Neural progenitor cell (in vitro differentiated cells): ENCODE results near the gene PCSK4. TPM values are rescaled to one million over a fixed set of nuclear protein-coding genes. Genes with fewer than 3 reads are reported as not detected.
A peak's percentile ranks its signal among the peaks of the same experiment; 100 is the strongest.

Experiments
- DNase-seq: peaks from one replicate; pipeline ENCODE4 v3.0.0-alpha.2; 2016; ENCODE audit warnings: low spot score
- H2AFZ ChIP-seq: fragments of 200-600 bp; sonication (generic); replicated peaks from 2 replicates; pipeline ENCODE4 v1.6.1; 2016; ENCODE audit warnings: antibody characterized with exemption
- H3F3A ChIP-seq: fragments of 200-600 bp; sonication (generic); 2 replicates; pipeline ENCODE4 v1.6.1; 2016; ENCODE audit warnings: antibody characterized with exemption, low read depth
- H3K27ac ChIP-seq: fragments of 200-600 bp; sonication (generic); 2 replicates; pipeline ENCODE4 v1.5.1; 2016; ENCODE audit warnings: mild to moderate bottlenecking
- H3K27me3 ChIP-seq: fragments of 200-600 bp; sonication (generic); 2 replicates; pipeline ENCODE4 v1.6.1; 2016; ENCODE audit warnings: mild to moderate bottlenecking, moderate library complexity
- H3K36me3 ChIP-seq: fragments of 200-600 bp; sonication (generic); 2 replicates; pipeline ENCODE4 v1.5.1; 2016
- H3K4me1 ChIP-seq: fragments of 200-600 bp; sonication (generic); 2 replicates; pipeline ENCODE4 v1.6.1; 2016; ENCODE audit warnings: mixed run types
- H3K4me2 ChIP-seq: fragments of 200-600 bp; sonication (generic); 2 replicates; pipeline ENCODE4 v1.6.1; 2016
- H3K4me3 ChIP-seq: fragments of 200-600 bp; sonication (generic); 2 replicates; pipeline ENCODE4 v1.5.1; 2016
- H3K79me2 ChIP-seq: fragments of 200-600 bp; sonication (generic); 2 replicates; pipeline ENCODE4 v1.6.1; 2016; ENCODE audit warnings: low read depth
- H3K9ac ChIP-seq: fragments of 200-600 bp; sonication (generic); 2 replicates; pipeline ENCODE4 v1.6.1; 2016
- H3K9me3 ChIP-seq: fragments of 200-600 bp; sonication (generic); 2 replicates; pipeline ENCODE4 v1.5.1; 2016; ENCODE audit warnings: low read depth
- H4K20me1 ChIP-seq: fragments of 200-600 bp; sonication (generic); 2 replicates; pipeline ENCODE4 v1.6.1; 2016; ENCODE audit warnings: low read depth
- H3K27ac Mint-ChIP-seq: 3 replicates; pipeline ENCODE4 v1.8.0; 2021; ENCODE audit warnings: mixed read lengths
- H3K27me3 Mint-ChIP-seq: 2 replicates; pipeline ENCODE4 v1.8.0; 2022; ENCODE audit warnings: low read depth, mild to moderate bottlenecking, inconsistent platforms, moderate library complexity, mixed read lengths; ENCODE audit not compliant: insufficient read depth
- H3K36me3 Mint-ChIP-seq: 3 replicates; pipeline ENCODE4 v1.8.0; 2021; ENCODE audit warnings: mixed read lengths
- H3K4me1 Mint-ChIP-seq: 3 replicates; pipeline ENCODE4 v1.8.0; 2021; ENCODE audit warnings: mixed read lengths
- H3K4me3 Mint-ChIP-seq: 3 replicates; pipeline ENCODE4 v1.8.0; 2021; ENCODE audit warnings: mild to moderate bottlenecking, moderate library complexity, mixed read lengths
- H3K9me3 Mint-ChIP-seq: 3 replicates; pipeline ENCODE4 v1.8.0; 2020; ENCODE audit warnings: mixed read lengths
- CTCF ChIP-seq: fragments of 200-600 bp; sonication (generic); IDR thresholded peaks from 2 replicates; pipeline ENCODE4 v1.5.1; 2017; ENCODE audit warnings: antibody characterized with exemption, mild to moderate bottlenecking
- EZH2 ChIP-seq: fragments of 200-600 bp; sonication (generic); IDR thresholded peaks from 2 replicates; pipeline ENCODE4 v1.6.1; 2017; ENCODE audit warnings: antibody characterized with exemption, mild to moderate bottlenecking, moderate library complexity
- EZH2phosphoT487 ChIP-seq: fragments of 200-600 bp; sonication (generic); IDR thresholded peaks from 2 replicates; pipeline ENCODE4 v1.6.1; 2017; ENCODE audit warnings: antibody characterized with exemption
- total RNA-seq: library from RNA; depleted of rRNA; stranded (reverse); fragments of >200 nt; gene quantifications from 2 replicates; pipeline ENCODE4 v1.2.3, GENCODE V29; 2015; ENCODE audit warnings: low replicate concordance

The PCSK4 gene
- total RNA-seq, 1 donor from 2014 or later = 3.6 TPM

- Mint-ChIP-seq H3K4me1 (peaks cover 39% of the 10 kb centered on the region), H3K4me3 (no peak overlapping the region), H3K27ac (no peak overlapping the region), H3K9me3 (no peaks in the 10 kb centered on the region), H3K27me3 (peaks cover 24% of the 10 kb centered on the region), H3K36me3 (peaks cover 21% of the 10 kb centered on the region)
- no peak overlapping the region for H3K9ac ChIP-seq
- H4K20me1 ChIP-seq = peaks cover 76% of the 10 kb centered on the region
- no peak overlapping the region for H3K27ac ChIP-seq
- H3K27me3 ChIP-seq = peaks cover 95% of the 10 kb centered on the region
- H3K36me3 ChIP-seq = no peaks in the 10 kb centered on the region
- peaks cover 43% of the 10 kb centered on the region for H3F3A ChIP-seq
- H3K79me2 ChIP-seq = no peaks in the 10 kb centered on the region
- no peak overlapping the region for H3K4me2 ChIP-seq
- no peak for DNase-seq
- TF ChIP-seq EZH2phosphoT487 (no peak), EZH2 (peak; percentile 42)
- no peak overlapping the region for H3K4me3 ChIP-seq
- H3K4me1 ChIP-seq = peaks cover 30% of the 10 kb centered on the region
- H2AFZ ChIP-seq = no peak overlapping the region
- H3K9me3 ChIP-seq = no peaks in the 10 kb centered on the region
Measured at GRCh38 chr19:1455002-1455335, 35.2 kb downstream of the PCSK4 start.

GRCh38 chr19:1453525-1454364 is 36.4 kb downstream of the PCSK4 start:
- peaks cover 98% of the 10 kb centered on the region for H3K27me3 ChIP-seq
- H3K9ac ChIP-seq = no peak overlapping the region
- peaks cover 52% of the 10 kb centered on the region for H3F3A ChIP-seq
- Mint-ChIP-seq H3K36me3 (peaks cover 15% of the 10 kb centered on the region), H3K4me3 (no peak overlapping the region), H3K27me3 (peaks cover 19% of the 10 kb centered on the region), H3K9me3 (no peaks in the 10 kb centered on the region), H3K4me1 (peaks cover 46% of the 10 kb centered on the region), H3K27ac (no peak overlapping the region)
- no peak overlapping the region for H3K27ac ChIP-seq
- no peaks in the 10 kb centered on the region for H3K9me3 ChIP-seq
- peaks cover 30% of the 10 kb centered on the region for H3K4me1 ChIP-seq
- H2AFZ ChIP-seq = no peak overlapping the region
- H3K4me3 ChIP-seq = no peak overlapping the region
- H3K36me3 ChIP-seq = no peaks in the 10 kb centered on the region
- H4K20me1 ChIP-seq = peaks cover 74% of the 10 kb centered on the region
- no peaks in the 10 kb centered on the region for H3K79me2 ChIP-seq
- DNase-seq = peak; percentile 53
- TF ChIP-seq EZH2 (no peak), CTCF (no peak), EZH2phosphoT487 (no peak)
- H3K4me2 ChIP-seq = peak overlapping the region; percentile 67

GRCh38 chr19:1452802-1453524 is 37.2 kb downstream of the PCSK4 start:
- H4K20me1 ChIP-seq = peaks cover 71% of the 10 kb centered on the region
- Mint-ChIP-seq H3K4me1 (peaks cover 49% of the 10 kb centered on the region), H3K9me3 (no peaks in the 10 kb centered on the region), H3K4me3 (peak overlapping the region; percentile 71), H3K36me3 (peaks cover 12% of the 10 kb centered on the region), H3K27me3 (peaks cover 21% of the 10 kb centered on the region), H3K27ac (no peak overlapping the region)
- H2AFZ ChIP-seq = no peak overlapping the region
- H3K79me2 ChIP-seq = no peaks in the 10 kb centered on the region
- no peak for TF ChIP-seq CTCF
- H3K9me3 ChIP-seq = no peaks in the 10 kb centered on the region
- peaks cover 98% of the 10 kb centered on the region for H3K27me3 ChIP-seq
- H3K4me3 ChIP-seq = no peak overlapping the region
- no peak overlapping the region for H3K9ac ChIP-seq
- no peak overlapping the region for H3K27ac ChIP-seq
- peak overlapping the region; percentile 67 for H3K4me2 ChIP-seq
- DNase-seq = no peak
- peaks cover 30% of the 10 kb centered on the region for H3K4me1 ChIP-seq
- H3F3A ChIP-seq = peaks cover 52% of the 10 kb centered on the region
- no peaks in the 10 kb centered on the region for H3K36me3 ChIP-seq
